CD1c-positive myeloid dendritic cell (primary cell): Measurements from ENCODE around the gene CLEC12A.
"Not testable (repeated sequence)": the region's sequence is repeated elsewhere in the genome, so short reads cannot be mapped to it uniquely, and the experiment has no call there.

Experiments
- DNase-seq: peaks from one replicate; pipeline ENCODE4 v3.0.0-alpha.2; 2016; ENCODE audit errors: extremely low spot score

The CLEC12A gene

GRCh38 chr12:9971181-9971580 lies at the start of gene CLEC12A:
Gene CLEC12A (plus strand): TSS chr12:9971409. CDS start chr12:9971597, 188 bp downstream.
- peak; percentile 81 for DNase-seq

GRCh38 chr12:9922429-9922828 lies 48.8 kb upstream of the CLEC12A start:
- no peak for DNase-seq

GRCh38 chr12:9925705-9926393 lies 45.4 kb upstream of the CLEC12A start:
- DNase-seq = peak; percentile 60

GRCh38 chr12:9926876-9927275 lies 44.3 kb upstream of the CLEC12A start:
- DNase-seq = no peak

- DNase-seq = peak; percentile 40
Measured at GRCh38 chr12:9928607-9929006, 42.6 kb upstream of the CLEC12A start.

GRCh38 chr12:9931245-9931644 lies 40.0 kb upstream of the CLEC12A start:
- no peak for DNase-seq

GRCh38 chr12:9932270-9932669 lies 38.9 kb upstream of the CLEC12A start, which contains the start of gene CLEC2A:
Gene CLEC2A (minus strand): TSS chr12:9932370. CDS start chr12:9932329, 41 bp downstream.
- no peak for DNase-seq

GRCh38 chr12:9933958-9934357 lies 37.3 kb upstream of the CLEC12A start:
- no peak for DNase-seq

GRCh38 chr12:9935026-9935425 lies 36.2 kb upstream of the CLEC12A start:
- DNase-seq = no peak

- peak; percentile 22 for DNase-seq
Measured at GRCh38 chr12:9936591-9936990, 34.6 kb upstream of the CLEC12A start.

- peak; percentile 56 for DNase-seq
Measured at GRCh38 chr12:9940375-9940774, 30.8 kb upstream of the CLEC12A start.

GRCh38 chr12:9941838-9942237 lies 29.4 kb upstream of the CLEC12A start:
- DNase-seq = no peak

GRCh38 chr12:9943240-9943639 lies 28.0 kb upstream of the CLEC12A start:
- no peak for DNase-seq

GRCh38 chr12:9944391-9944790 lies 26.8 kb upstream of the CLEC12A start:
- DNase-seq = peak; percentile 60

GRCh38 chr12:9947674-9948073 lies 23.5 kb upstream of the CLEC12A start:
- DNase-seq = peak; percentile 45

- peak; percentile 72 for DNase-seq
Measured at GRCh38 chr12:9948606-9949296, 22.5 kb upstream of the CLEC12A start.

- no peak for DNase-seq
Measured at GRCh38 chr12:9951026-9951675, 20.1 kb upstream of the CLEC12A start.

- not testable (repeated sequence) for DNase-seq
Measured at GRCh38 chr12:9952954-9953729, 18.1 kb upstream of the CLEC12A start.

- DNase-seq = no peak
Measured at GRCh38 chr12:9957834-9958233, 13.4 kb upstream of the CLEC12A start.

- peak; percentile 55 for DNase-seq
Measured at GRCh38 chr12:9960590-9960989, 10.6 kb upstream of the CLEC12A start.

- no peak for DNase-seq
Measured at GRCh38 chr12:9961106-9961505, 10.1 kb upstream of the CLEC12A start.

GRCh38 chr12:9961901-9962300 lies 9.3 kb upstream of the CLEC12A start:
- DNase-seq = no peak
